GM15510 (cell line): ENCODE measurements around the gene FXR1.

Experiments used
- POLR2A ChIP-seq: IDR thresholded peaks from 3 replicates; pipeline ENCODE4 v1.6.1; 2011; ENCODE audit warnings: borderline replicate concordance; ENCODE audit not compliant: insufficient read length; ENCODE audit errors: extremely low read depth

FXR1 gene

GRCh38 chr3:180912304-180913296 lies at the start of gene FXR1:
Gene FXR1, plus strand, starts transcription at chr3:180912670. Its CDS starts 16 bp downstream, at chr3:180912686.
- peak; percentile 70 for TF ChIP-seq POLR2A

DNA sequence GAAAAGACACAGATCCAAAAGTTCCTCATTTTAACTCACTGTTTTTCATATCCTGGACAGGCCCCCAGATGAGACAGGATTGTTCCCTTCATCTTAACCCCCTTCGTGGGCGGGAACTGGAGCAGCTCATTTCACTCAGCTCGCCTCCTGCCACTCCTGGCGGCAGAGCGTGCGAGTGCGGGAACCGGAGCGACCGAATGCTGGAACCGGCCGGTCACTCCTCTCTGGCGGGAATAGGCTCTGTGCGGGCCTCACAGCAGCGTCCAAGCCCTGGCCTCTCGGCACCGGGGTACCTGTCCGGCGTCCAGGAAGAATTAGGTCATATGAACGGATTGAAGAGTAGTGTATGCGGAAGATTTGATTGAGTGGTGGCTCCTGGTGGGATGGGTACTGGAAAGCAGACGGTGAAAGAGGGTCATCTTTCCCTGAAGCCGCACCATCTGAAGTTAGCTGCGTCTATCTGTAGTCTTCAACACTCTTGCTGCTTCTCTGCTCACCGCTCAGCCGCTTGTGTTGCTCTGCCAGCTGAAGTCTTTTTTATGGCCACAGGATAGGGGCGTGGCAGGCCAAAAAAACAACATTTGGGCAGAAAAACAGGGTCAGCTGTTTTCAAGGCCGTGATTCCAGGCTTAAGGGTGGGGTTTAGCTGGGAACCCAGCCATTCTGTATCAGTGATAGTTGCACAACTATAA lies 42.3 kb upstream of the FXR1 start:
- TF ChIP-seq POLR2A: no peak

- no peak for TF ChIP-seq POLR2A
Measured at GRCh38 chr3:180871901-180872300, 40.6 kb upstream of the FXR1 start.

DNA sequence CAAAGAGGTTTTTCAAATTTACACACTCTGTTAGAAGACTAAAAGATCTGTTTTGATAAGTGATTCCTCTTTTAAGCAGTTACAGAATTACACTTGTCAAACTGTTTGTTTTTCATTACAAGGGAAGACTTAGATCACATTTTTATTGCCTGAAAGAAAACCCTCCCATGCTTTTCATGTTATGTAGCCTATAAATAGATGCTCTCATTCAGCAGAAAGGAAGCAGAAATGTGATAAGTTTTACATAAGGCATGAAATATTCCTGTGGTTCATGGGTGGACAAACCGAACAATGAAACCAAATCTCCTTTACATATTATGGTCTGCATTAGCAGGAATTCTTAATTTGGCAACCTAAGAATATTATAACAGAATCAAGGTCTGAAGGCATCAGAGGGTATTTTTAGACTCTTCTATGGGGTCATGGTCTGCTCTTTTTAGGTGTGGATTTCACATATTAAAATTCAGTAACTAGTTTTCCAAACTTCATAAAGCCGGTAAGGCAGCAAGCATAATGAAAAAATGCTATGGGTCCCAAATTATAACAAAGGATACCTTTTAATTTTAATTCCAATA lies 37.3 kb upstream of the FXR1 start:
- no peak for TF ChIP-seq POLR2A

DNA sequence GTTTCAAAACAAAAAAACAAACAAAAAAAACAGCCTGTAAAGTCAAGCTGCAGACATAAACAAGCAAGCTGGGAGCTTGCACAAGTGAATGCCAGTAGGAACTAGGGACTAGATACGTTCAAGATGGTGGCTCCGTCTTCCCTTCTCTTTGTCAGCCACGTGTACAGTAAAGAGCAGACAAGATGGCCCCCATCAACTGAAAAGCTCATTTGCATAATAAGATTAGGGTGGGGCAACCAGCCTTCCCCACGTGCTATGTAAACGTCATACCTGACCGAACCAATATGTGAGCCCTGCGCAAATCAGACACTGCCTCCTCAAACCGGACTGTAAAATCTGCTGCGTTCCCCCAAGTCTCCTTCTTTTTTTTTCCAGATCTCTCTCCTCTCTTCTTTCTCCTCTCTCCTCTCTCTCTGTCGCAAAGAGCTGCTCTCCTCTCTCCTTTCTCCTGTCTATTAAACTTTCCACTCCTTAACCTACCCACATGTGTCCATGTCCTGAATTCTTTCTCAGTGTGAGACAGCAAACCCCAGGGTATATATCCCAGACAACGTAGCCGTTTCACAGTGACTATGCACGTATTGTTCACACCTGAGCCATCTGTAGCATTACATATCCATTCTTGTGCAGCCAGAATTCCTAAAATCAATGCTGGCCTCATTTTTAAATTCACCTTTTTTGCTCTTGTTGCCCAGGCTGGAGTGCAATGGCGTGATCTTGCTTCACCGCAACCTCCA lies 31.2 kb upstream of the FXR1 start:
- no peak for TF ChIP-seq POLR2A

- no peak for TF ChIP-seq POLR2A
Measured at GRCh38 chr3:180882115-180882514, 30.4 kb upstream of the FXR1 start.

DNA sequence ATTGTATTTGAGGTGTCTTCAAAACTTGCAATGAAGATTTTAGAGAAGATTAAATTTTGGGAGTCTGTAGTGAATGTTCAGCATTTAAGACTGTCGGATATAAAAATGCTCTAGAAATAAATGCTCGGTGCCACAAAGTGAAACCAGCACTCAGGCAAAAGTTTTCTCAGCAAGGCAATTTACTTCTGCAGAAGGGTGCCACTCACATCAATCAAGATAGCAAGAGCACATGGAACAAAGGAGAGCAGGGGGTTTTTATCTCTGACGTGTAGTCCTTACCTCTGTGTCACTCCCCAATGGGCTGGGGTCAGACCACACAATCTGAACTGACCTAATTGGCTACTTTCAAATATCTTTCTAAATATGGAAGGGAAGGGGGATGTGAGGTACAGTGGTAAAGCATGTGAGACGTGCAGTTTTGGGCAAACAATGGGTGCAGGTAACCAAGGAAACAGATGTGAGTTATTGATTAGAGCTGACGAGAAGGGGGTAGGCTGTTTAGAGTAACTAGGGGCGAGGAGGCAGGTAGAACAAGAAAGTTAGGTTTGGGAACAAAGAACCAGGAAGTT lies 23.4 kb upstream of the FXR1 start:
- TF ChIP-seq POLR2A: no peak

DNA sequence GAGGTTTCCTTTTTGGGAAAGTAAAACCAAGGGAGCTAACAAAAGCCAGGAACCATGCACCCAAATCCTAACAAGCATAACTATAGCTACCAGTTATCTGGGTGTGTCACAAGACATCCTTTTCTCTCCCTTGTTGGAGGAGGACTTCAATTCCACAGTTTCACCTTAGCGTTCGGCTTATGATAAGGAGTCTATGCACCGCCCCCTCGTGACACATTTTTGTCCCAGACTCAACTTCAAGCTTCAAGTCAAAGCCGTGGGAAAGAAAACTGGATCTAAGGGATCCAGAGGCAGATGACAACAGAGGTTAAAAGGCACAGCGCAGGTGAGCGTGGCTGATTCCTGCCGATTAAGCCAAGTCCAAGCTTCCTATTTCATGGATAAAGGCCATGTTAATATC lies 13.9 kb upstream of the FXR1 start:
- TF ChIP-seq POLR2A: no peak

- no peak for TF ChIP-seq POLR2A
Measured at GRCh38 chr3:180909369-180910127, 2.9 kb upstream of the FXR1 start.

DNA sequence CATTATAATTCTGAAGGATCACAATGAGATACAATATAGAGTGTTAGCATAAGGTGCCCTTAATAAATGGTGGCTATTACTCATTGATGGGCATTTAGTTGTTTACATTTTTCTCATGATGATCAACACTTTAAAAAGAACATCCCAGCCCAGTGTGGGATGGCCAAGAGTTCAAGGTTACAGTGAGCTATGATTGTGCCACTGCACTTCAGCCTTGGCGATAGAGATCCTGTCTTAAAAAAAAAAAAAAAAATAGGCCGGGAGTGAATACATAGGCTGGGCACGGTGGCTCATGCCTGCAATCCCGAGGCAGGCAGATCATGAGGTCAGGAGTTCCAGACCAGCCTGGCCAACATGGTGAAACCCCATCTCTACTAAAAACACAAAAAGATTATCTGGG lies 1.6 kb upstream of the FXR1 start:
- no peak for TF ChIP-seq POLR2A

DNA sequence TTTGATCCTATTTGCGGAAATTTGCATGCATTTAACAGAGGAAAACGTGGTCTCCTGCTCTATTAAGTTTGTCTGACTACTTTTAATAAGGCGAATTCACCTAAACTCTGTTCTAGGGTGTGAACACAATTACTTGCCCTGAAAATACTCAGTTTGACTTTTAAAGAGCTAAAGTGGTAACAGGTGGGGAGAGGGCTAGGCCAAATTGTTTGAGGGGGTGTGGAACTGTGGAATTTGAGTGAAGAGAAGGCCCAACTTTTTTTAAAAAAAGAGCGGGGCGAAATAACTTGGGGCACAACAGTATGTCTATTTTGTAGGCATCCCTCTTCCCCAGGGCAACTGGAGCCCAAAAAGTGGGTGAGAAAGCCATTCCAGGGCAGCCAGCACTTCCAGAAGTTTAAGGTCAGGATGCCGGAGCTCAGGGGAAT lies 580 bp upstream of the FXR1 start:
- no peak for TF ChIP-seq POLR2A

DNA sequence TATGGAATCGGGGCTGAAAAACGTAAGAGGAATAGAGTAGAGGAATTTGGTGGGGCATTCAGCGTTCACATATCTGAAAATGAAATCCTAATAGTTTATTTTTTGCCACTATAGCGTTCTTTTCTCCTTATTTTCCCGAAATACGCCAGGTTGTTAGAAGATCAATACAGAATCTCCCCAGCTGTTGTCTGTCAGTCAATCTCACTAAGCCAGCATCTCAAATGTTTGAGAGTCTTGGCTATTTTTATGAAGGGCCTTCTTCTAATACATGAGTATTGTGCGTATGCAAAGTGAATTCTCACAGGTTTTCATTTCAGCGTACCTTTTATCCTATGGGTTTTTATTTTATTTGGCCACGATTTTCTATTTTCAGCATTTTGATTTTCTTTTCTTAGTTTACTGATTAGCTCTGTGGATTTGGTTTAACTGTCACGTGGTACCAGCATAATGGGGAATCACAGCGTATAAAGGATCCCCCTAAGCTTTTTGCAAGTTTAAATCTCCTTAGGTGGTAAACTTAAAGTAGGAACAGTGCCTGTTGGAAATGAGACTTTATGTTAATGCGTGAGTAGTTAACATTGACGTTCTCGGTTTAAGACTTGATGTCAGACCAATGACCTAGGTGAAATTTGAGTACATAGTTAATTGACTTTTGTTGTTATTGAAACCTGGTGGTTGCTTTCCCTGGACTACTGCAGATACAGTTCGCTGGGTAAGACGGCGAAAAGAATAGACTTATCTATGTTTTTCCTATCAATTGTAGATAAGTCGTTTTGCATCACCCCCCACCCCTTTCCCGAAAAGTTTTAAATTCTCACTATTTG lies 1.3 kb downstream of the FXR1 start:
- TF ChIP-seq POLR2A: no peak

DNA sequence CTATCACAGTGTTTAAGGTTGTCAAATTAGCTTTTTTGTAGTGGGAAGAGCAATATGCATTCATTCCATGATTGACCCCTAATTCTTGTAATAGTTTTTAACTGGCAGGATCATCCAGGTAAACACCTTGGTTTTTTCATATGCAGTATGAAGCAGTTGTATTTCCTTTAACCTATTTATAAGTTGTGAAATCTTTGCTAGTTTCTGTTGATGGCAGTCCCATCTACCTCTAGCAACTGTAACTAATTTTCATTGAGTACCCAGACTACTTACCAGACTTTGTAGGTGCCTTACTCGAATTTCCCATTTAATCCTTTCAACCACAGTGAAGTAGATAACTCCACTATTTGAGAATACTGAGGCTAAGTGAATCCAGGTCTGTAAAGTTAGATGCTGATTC lies 6.1 kb downstream of the FXR1 start:
- no peak for TF ChIP-seq POLR2A
